ENCODE results near the gene PSMA5.
"Not testable (repeated sequence)": the region's sequence is repeated elsewhere in the genome, so short reads cannot be mapped to it uniquely, and the experiment has no call there.

PSMA5 gene

GRCh38 chr1:109388884-109389637 lies 37.2 kb downstream of the PSMA5 start:
- no peaks in the 10 kb centered on the region for H3K36me3 ChIP-seq (ENCODE audit: control insufficient read depth, insufficient read depth, low read length)
- H3K9me3 ChIP-seq (ENCODE audit: control insufficient read depth, low read length): no peaks in the 10 kb centered on the region
- no peak overlapping the region for H3K9ac ChIP-seq (ENCODE audit: low read length)
- H3K27me3 ChIP-seq (ENCODE audit: control insufficient read depth, insufficient read depth, low read length): no peaks in the 10 kb centered on the region
- no peak overlapping the region for H3K4me3 ChIP-seq (ENCODE audit: low read length)
- H3K4me1 ChIP-seq (ENCODE audit: control insufficient read depth, insufficient read depth, low read length): peaks cover 33% of the 10 kb centered on the region

- no peaks in the 10 kb centered on the region for H3K36me3 ChIP-seq (ENCODE audit: control insufficient read depth, insufficient read depth, low read length)
- no peaks in the 10 kb centered on the region for H3K9me3 ChIP-seq (ENCODE audit: control insufficient read depth, low read length)
- H3K9ac ChIP-seq (ENCODE audit: low read length): no peak overlapping the region
- H3K4me1 ChIP-seq (ENCODE audit: control insufficient read depth, insufficient read depth, low read length): peaks cover 31% of the 10 kb centered on the region
- no peaks in the 10 kb centered on the region for H3K27me3 ChIP-seq (ENCODE audit: control insufficient read depth, insufficient read depth, low read length)
- H3K4me3 ChIP-seq (ENCODE audit: low read length): no peak overlapping the region
Observed at GRCh38 chr1:109388208-109388711, 38.0 kb downstream of the PSMA5 start.

GRCh38 chr1:109386054-109386717 lies 40.1 kb downstream of the PSMA5 start:
- Histone ChIP-seq H3K4me3 (ENCODE audit: low read length) (no peak overlapping the region), H3K36me3 (ENCODE audit: control insufficient read depth, insufficient read depth, low read length) (no peaks in the 10 kb centered on the region), H3K9me3 (ENCODE audit: control insufficient read depth, low read length) (no peaks in the 10 kb centered on the region), H3K27me3 (ENCODE audit: control insufficient read depth, insufficient read depth, low read length) (no peaks in the 10 kb centered on the region), H3K4me1 (ENCODE audit: control insufficient read depth, insufficient read depth, low read length) (peaks cover 10% of the 10 kb centered on the region), H3K9ac (ENCODE audit: low read length) (no peak overlapping the region)

- Histone ChIP-seq H3K4me3 (ENCODE audit: low read length) (no peak overlapping the region), H3K9me3 (ENCODE audit: control insufficient read depth, low read length) (no peaks in the 10 kb centered on the region), H3K27me3 (ENCODE audit: control insufficient read depth, insufficient read depth, low read length) (no peaks in the 10 kb centered on the region), H3K4me1 (ENCODE audit: control insufficient read depth, insufficient read depth, low read length) (peaks cover 5% of the 10 kb centered on the region), H3K36me3 (ENCODE audit: control insufficient read depth, insufficient read depth, low read length) (no peaks in the 10 kb centered on the region), H3K9ac (ENCODE audit: low read length) (no peak overlapping the region)
Observed at GRCh38 chr1:109385417-109385816, 40.8 kb downstream of the PSMA5 start.

- Histone ChIP-seq H3K36me3 (ENCODE audit: control insufficient read depth, insufficient read depth, low read length) (no peaks in the 10 kb centered on the region), H3K4me1 (ENCODE audit: control insufficient read depth, insufficient read depth, low read length) (no peaks in the 10 kb centered on the region), H3K9me3 (ENCODE audit: control insufficient read depth, low read length) (no peaks in the 10 kb centered on the region), H3K27me3 (ENCODE audit: control insufficient read depth, insufficient read depth, low read length) (no peaks in the 10 kb centered on the region), H3K4me3 (ENCODE audit: low read length) (no peak overlapping the region), H3K9ac (ENCODE audit: low read length) (no peak overlapping the region)
Observed at GRCh38 chr1:109383854-109384253, 42.4 kb downstream of the PSMA5 start.

- Histone ChIP-seq H3K9ac (ENCODE audit: low read length) (no peak overlapping the region), H3K4me1 (ENCODE audit: control insufficient read depth, insufficient read depth, low read length) (no peaks in the 10 kb centered on the region)
Observed at GRCh38 chr1:109383087-109383779, 43.0 kb downstream of the PSMA5 start.

GRCh38 chr1:109381573-109381972 lies 44.7 kb downstream of the PSMA5 start:
- Histone ChIP-seq H3K4me1 (ENCODE audit: control insufficient read depth, insufficient read depth, low read length) (no peaks in the 10 kb centered on the region), H3K9ac (ENCODE audit: low read length) (no peak overlapping the region)

More at GRCh38 chr1:109383087-109383779, 43.0 kb downstream of the PSMA5 start:
- Histone ChIP-seq H3K9me3 (ENCODE audit: control insufficient read depth, low read length) (no peaks in the 10 kb centered on the region), H3K4me3 (ENCODE audit: low read length) (no peak overlapping the region), H3K36me3 (ENCODE audit: control insufficient read depth, insufficient read depth, low read length) (no peaks in the 10 kb centered on the region), H3K27me3 (ENCODE audit: control insufficient read depth, insufficient read depth, low read length) (no peaks in the 10 kb centered on the region)

GRCh38 chr1:109379907-109380306 lies 46.3 kb downstream of the PSMA5 start:
- Histone ChIP-seq H3K36me3 (ENCODE audit: control insufficient read depth, insufficient read depth, low read length) (no peaks in the 10 kb centered on the region), H3K27me3 (ENCODE audit: control insufficient read depth, insufficient read depth, low read length) (no peaks in the 10 kb centered on the region), H3K4me3 (ENCODE audit: low read length) (no peak overlapping the region), H3K9ac (ENCODE audit: low read length) (no peak overlapping the region), H3K4me1 (ENCODE audit: control insufficient read depth, insufficient read depth, low read length) (no peaks in the 10 kb centered on the region), H3K9me3 (ENCODE audit: control insufficient read depth, low read length) (no peaks in the 10 kb centered on the region)

More at GRCh38 chr1:109381573-109381972, 44.7 kb downstream of the PSMA5 start:
- no peaks in the 10 kb centered on the region for H3K27me3 ChIP-seq (ENCODE audit: control insufficient read depth, insufficient read depth, low read length)
- no peaks in the 10 kb centered on the region for H3K9me3 ChIP-seq (ENCODE audit: control insufficient read depth, low read length)
- no peak overlapping the region for H3K4me3 ChIP-seq (ENCODE audit: low read length)
- no peaks in the 10 kb centered on the region for H3K36me3 ChIP-seq (ENCODE audit: control insufficient read depth, insufficient read depth, low read length)

GRCh38 chr1:109379422-109379821 lies 46.8 kb downstream of the PSMA5 start:
- Histone ChIP-seq H3K4me1 (ENCODE audit: control insufficient read depth, insufficient read depth, low read length) (no peaks in the 10 kb centered on the region), H3K27me3 (ENCODE audit: control insufficient read depth, insufficient read depth, low read length) (no peaks in the 10 kb centered on the region), H3K4me3 (ENCODE audit: low read length) (no peak overlapping the region), H3K9me3 (ENCODE audit: control insufficient read depth, low read length) (no peaks in the 10 kb centered on the region), H3K9ac (ENCODE audit: low read length) (no peak overlapping the region), H3K36me3 (ENCODE audit: control insufficient read depth, insufficient read depth, low read length) (no peaks in the 10 kb centered on the region)

GRCh38 chr1:109377698-109378097 lies 48.5 kb downstream of the PSMA5 start:
- Histone ChIP-seq H3K9ac (ENCODE audit: low read length) (no peak overlapping the region), H3K4me1 (ENCODE audit: control insufficient read depth, insufficient read depth, low read length) (no peaks in the 10 kb centered on the region), H3K27me3 (ENCODE audit: control insufficient read depth, insufficient read depth, low read length) (no peaks in the 10 kb centered on the region), H3K36me3 (ENCODE audit: control insufficient read depth, insufficient read depth, low read length) (no peaks in the 10 kb centered on the region), H3K4me3 (ENCODE audit: low read length) (no peak overlapping the region), H3K9me3 (ENCODE audit: control insufficient read depth, low read length) (no peaks in the 10 kb centered on the region)

GRCh38 chr1:109373696-109374095 lies 52.6 kb downstream of the PSMA5 start:
- not testable (repeated sequence) for H3K27me3 ChIP-seq (ENCODE audit: control insufficient read depth, insufficient read depth, low read length); H3K9me3 ChIP-seq (ENCODE audit: control insufficient read depth, low read length); H3K36me3 ChIP-seq (ENCODE audit: control insufficient read depth, insufficient read depth, low read length); H3K4me3 ChIP-seq (ENCODE audit: low read length); H3K9ac ChIP-seq (ENCODE audit: low read length); H3K4me1 ChIP-seq (ENCODE audit: control insufficient read depth, insufficient read depth, low read length)

- peaks cover 5% of the 10 kb centered on the region for H3K4me1 ChIP-seq (ENCODE audit: control insufficient read depth, insufficient read depth, low read length)
- H3K27me3 ChIP-seq (ENCODE audit: control insufficient read depth, insufficient read depth, low read length): no peaks in the 10 kb centered on the region
- no peak overlapping the region for H3K4me3 ChIP-seq (ENCODE audit: low read length)
- no peaks in the 10 kb centered on the region for H3K36me3 ChIP-seq (ENCODE audit: control insufficient read depth, insufficient read depth, low read length)
- no peaks in the 10 kb centered on the region for H3K9me3 ChIP-seq (ENCODE audit: control insufficient read depth, low read length)
- H3K9ac ChIP-seq (ENCODE audit: low read length): no peak overlapping the region
Observed at GRCh38 chr1:109373126-109373525, 53.1 kb downstream of the PSMA5 start.

All from mucosa of stomach (tissue), 1 donor.